MG63 (cell line): ENCODE measurements around the gene PAPPA2. TPM values are rescaled to one million over a fixed set of nuclear protein-coding genes. Genes with fewer than 3 reads are reported as not detected.
A peak's percentile ranks its signal among the peaks of the same experiment; 100 is the strongest.

Source experiments
- DNase-seq: peaks from one replicate; pipeline ENCODE4 v3.0.0-alpha.2; 2020
- H3K27me3 ChIP-seq: fragments of 250-450 bp; sonication (Bioruptor Pico); 2 replicates; pipeline ENCODE4 v1.5.1; 2020; ENCODE audit warnings: mild to moderate bottlenecking, moderate library complexity
- H3K36me3 ChIP-seq: fragments of 250-450 bp; sonication (Bioruptor Pico); 2 replicates; pipeline ENCODE4 v1.5.1; 2020; ENCODE audit warnings: mild to moderate bottlenecking, moderate library complexity
- H3K4me3 ChIP-seq: fragments of 250-450 bp; sonication (Bioruptor Pico); 2 replicates; pipeline ENCODE4 v1.5.1; 2020; ENCODE audit warnings: mild to moderate bottlenecking, moderate library complexity
- H3K9me3 ChIP-seq: fragments of 250-450 bp; sonication (Bioruptor Pico); 2 replicates; pipeline ENCODE4 v1.5.1; 2020; ENCODE audit warnings: mild to moderate bottlenecking, moderate library complexity
- total RNA-seq: library from RNA; depleted of rRNA; stranded (reverse); fragments of >200 nt; shearing (Covaris generic); gene quantifications from 2 replicates; pipeline ENCODE4 v1.2.3, GENCODE V29; 2014; ENCODE audit warnings: low replicate concordance

Gene PAPPA2
- total RNA-seq, 1 experiment from 2014 or later, result 0.53 TPM

DNA sequence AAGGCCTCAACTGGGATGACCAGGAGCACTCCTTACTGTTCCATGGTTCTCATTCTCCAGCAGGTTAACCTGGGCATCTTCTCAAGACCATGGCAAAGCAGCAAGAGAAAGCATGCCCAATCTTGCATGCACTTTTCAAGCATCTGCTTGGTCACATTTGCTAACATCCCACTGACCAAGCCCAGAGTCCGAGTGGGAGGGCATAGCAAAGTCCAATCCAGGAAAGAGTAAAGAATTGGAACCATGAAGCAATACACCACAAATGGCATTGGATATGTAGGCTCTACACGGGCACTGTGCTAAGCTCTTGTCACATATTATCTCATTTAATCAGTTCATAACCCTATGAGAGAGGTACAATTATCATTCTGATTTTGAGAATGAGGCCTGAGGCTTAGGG lies 73.6 kb downstream of the PAPPA2 start:
- Histone ChIP-seq H3K36me3 (no peaks in the 10 kb centered on the region), H3K27me3 (peaks cover 2% of the 10 kb centered on the region; the same call in 1 of the 2 replicates), H3K4me3 (no peak overlapping the region), H3K9me3 (no peaks in the 10 kb centered on the region)
- DNase-seq, result no peak

- Histone ChIP-seq H3K27me3 (no peaks in the 10 kb centered on the region; the same call in 1 of the 2 replicates), H3K36me3 (no peaks in the 10 kb centered on the region), H3K4me3 (no peak overlapping the region), H3K9me3 (no peaks in the 10 kb centered on the region)
- DNase-seq, result no peak
These were observed 76.0 kb downstream of the PAPPA2 start for GRCh38 chr1:176539018-176539417.

DNA sequence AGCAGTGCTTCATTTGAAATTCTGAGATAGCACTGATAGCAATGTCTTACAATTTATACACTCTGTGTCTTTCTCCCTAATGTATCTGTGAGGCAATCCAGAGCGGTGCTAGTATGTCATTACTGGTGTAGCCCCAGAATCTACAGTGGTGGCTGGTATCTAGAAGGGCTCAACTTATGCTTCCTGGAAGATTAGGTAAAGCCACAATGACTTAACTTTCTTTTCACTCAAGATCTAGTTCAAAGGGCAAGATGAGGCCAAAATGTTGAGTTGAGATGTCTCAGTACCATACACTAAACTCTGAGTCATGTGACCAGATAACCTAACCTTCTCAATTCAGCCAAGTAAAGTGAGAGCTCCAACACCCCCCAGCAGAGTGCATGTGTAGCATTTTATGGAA lies 77.5 kb downstream of the PAPPA2 start:
- no peak overlapping the region for H3K4me3 ChIP-seq
- H3K27me3 ChIP-seq, result no peaks in the 10 kb centered on the region
- no peaks in the 10 kb centered on the region for H3K9me3 ChIP-seq
- H3K36me3 ChIP-seq, result no peaks in the 10 kb centered on the region
- no peak for DNase-seq

- Histone ChIP-seq H3K36me3 (no peaks in the 10 kb centered on the region), H3K9me3 (no peaks in the 10 kb centered on the region), H3K27me3 (no peaks in the 10 kb centered on the region), H3K4me3 (no peak overlapping the region)
- no peak for DNase-seq
These were observed 78.7 kb downstream of the PAPPA2 start for GRCh38 chr1:176541663-176542062.

GRCh38 chr1:176542352-176542751 lies 79.4 kb downstream of the PAPPA2 start:
- Histone ChIP-seq H3K9me3 (no peaks in the 10 kb centered on the region), H3K27me3 (no peaks in the 10 kb centered on the region), H3K36me3 (no peaks in the 10 kb centered on the region), H3K4me3 (no peak overlapping the region)
- no peak for DNase-seq

DNA sequence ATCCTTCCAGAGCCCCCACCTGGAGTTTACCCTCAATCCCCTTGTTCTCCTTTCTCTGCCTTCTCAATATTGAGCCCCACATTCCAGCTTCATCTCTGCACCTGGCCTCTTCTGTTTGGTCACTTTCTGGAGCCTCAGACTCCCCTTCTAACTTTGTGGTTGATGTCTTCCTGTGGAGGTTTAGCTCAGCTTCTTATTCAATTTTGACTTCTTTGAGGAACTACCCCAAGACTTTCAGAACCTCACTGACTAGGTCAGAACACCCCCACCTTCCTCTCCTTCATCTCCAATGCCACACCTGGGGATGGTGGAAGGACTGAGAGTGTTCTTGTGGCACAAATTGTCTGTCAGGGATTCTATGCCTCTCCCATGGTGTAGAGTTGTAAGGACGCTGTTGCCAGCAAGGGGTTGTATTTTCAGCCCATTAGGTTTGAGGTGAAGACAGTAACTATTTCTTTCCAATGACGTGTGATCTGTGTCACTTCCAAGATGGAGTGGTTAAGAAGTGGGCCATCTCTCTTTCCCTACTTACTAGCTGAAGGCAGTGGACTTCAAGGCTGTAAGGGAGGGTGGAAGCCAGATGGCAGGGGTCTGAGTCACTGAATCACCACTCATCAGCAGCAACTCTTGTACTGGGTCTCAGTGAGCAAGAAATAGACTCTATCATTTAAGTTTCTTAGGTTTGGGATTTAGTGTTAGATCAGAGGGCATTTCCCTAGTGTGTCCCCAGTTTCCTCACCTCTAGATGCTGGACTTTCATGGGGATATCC lies 80.6 kb downstream of the PAPPA2 start:
- Histone ChIP-seq H3K27me3 (no peaks in the 10 kb centered on the region; the same call in 1 of the 2 replicates), H3K4me3 (no peak overlapping the region), H3K36me3 (no peaks in the 10 kb centered on the region), H3K9me3 (no peaks in the 10 kb centered on the region)
- no peak for DNase-seq

DNA sequence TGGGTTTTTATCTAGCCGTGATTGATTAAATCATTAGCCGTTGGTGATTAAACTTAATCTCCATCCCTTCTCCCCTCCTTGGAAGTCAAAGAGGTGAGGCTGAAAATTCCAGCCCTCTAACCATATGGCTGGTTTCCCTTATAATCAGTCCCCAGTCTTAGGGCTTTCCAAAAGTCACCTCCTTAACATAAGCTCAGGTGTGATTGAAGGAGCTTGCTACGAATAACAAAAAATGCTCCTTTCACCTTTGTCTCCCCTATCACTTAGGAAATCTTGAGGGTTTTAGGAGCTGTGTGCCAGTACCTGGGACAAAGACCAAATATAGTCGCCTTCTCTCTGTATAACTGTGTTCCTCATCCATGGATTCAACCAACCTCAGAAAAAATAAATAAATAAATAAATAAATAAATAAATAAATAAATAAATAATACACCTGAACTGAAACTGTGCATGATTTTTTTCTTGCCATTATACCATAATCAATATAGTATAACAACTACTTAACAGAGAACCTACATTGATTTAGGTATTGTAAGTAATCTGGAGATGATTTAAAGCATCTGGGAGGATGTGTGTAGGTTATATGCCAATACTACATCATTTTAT lies 82.2 kb downstream of the PAPPA2 start:
- DNase-seq, result no peak

DNA sequence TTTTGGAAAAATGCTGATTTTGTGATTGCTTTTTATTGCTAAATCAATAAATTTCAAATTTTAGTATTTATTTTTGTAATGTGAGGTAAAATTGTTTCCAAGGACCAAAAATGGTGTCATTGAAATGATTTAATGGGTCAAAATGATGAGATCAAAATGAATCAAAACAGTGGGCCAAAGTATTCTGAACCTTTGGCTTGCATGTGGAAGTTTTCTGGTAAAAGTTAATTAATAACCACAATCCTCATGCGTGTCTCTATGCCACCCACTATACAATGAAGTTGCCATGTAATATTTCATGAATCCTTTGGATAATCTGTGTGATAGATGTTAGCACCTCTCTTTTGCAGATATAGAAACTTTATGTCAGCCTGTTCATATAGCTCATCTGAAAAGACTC lies 83.8 kb downstream of the PAPPA2 start:
- Histone ChIP-seq H3K36me3 (no peaks in the 10 kb centered on the region), H3K4me3 (no peak overlapping the region), H3K27me3 (peaks cover 7% of the 10 kb centered on the region; the same call in 1 of the 2 replicates), H3K9me3 (no peaks in the 10 kb centered on the region)
- DNase-seq, result no peak

More for the DNA sequence above, 82.2 kb downstream of the PAPPA2 start:
- H3K4me3 ChIP-seq, result no peak overlapping the region
- H3K36me3 ChIP-seq, result no peaks in the 10 kb centered on the region
- no peaks in the 10 kb centered on the region; the same call in 1 of the 2 replicates for H3K27me3 ChIP-seq
- H3K9me3 ChIP-seq, result no peaks in the 10 kb centered on the region

- peaks cover 14% of the 10 kb centered on the region; the same call in 1 of the 2 replicates for H3K27me3 ChIP-seq
- H3K4me3 ChIP-seq, result no peak overlapping the region
- no peaks in the 10 kb centered on the region for H3K36me3 ChIP-seq
- H3K9me3 ChIP-seq, result no peaks in the 10 kb centered on the region
- DNase-seq, result no peak
These were observed 88.2 kb downstream of the PAPPA2 start for GRCh38 chr1:176551146-176551545.

- Histone ChIP-seq H3K4me3 (no peak overlapping the region), H3K36me3 (no peaks in the 10 kb centered on the region), H3K27me3 (peaks cover 14% of the 10 kb centered on the region; the same call in 1 of the 2 replicates), H3K9me3 (no peaks in the 10 kb centered on the region)
- DNase-seq, result no peak
These were observed 89.4 kb downstream of the PAPPA2 start for GRCh38 chr1:176552217-176552991.

DNA sequence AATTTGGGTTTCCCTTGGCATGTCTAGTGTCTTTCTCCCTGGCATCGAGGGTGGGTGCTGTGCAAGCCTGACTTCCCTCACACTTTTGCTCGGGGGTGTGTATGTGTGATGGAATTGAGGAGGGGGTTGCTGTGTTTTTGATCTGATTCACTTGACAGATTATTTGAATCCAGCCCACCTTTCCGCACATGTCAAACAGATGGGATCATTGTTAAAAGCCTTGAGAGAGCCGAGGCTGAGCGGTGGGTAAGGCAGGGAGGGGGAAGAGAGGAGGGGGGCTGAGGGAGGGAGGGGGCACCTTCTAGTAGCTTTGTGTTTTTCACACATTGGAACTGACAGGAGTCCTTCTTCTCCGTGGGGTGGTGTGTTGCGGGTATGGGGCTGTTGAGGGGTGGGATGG lies 90.0 kb downstream of the PAPPA2 start:
- no peaks in the 10 kb centered on the region for H3K9me3 ChIP-seq
- DNase-seq, result no peak
- H3K27me3 ChIP-seq, result peaks cover 14% of the 10 kb centered on the region; the same call in 1 of the 2 replicates
- H3K4me3 ChIP-seq, result no peak overlapping the region
- H3K36me3 ChIP-seq, result no peaks in the 10 kb centered on the region

- H3K4me3 ChIP-seq, result no peak overlapping the region
These were observed 93.3 kb downstream of the PAPPA2 start for GRCh38 chr1:176556288-176556687.

DNA sequence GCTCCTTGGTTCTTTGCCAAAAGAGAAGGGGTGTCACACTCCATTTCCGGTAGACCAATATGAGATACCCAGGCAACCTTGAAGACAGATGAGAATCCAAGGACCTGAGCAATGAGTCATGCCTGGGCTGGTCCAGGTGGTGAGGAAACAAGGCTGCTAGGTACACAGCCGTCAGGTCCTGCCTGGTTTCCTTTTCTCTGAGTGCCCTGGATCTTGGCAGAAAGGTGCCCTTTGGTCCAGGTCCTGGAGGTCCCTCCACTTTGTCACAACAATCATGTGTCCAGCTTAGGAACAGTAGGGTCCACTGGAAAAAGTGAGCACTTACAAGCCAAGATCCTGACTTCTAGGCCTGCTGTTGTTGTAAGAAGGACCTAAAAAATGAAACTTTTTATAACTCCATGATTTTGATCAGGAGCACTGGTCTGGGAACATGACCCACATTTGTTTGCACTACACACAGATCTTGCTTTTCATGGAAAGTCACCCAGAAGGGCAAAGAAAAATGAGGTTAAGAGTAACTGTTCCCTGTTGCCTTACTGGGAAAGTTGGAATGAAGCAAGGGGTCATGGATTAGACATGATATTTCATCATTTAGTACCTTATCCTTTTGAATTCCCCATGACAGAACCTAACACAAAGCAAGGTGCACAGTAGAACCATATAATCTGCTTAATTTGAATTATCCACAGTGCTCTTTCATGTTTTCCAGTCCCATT lies 94.7 kb downstream of the PAPPA2 start:
- Histone ChIP-seq H3K4me3 (no peak overlapping the region), H3K36me3 (no peaks in the 10 kb centered on the region), H3K27me3 (peaks cover 5% of the 10 kb centered on the region; the same call in 1 of the 2 replicates), H3K9me3 (no peaks in the 10 kb centered on the region)
- no peak for DNase-seq

More at GRCh38 chr1:176556288-176556687, 93.3 kb downstream of the PAPPA2 start:
- Histone ChIP-seq H3K36me3 (no peaks in the 10 kb centered on the region), H3K9me3 (no peaks in the 10 kb centered on the region), H3K27me3 (peaks cover 9% of the 10 kb centered on the region; the same call in 1 of the 2 replicates)
- DNase-seq, result no peak

DNA sequence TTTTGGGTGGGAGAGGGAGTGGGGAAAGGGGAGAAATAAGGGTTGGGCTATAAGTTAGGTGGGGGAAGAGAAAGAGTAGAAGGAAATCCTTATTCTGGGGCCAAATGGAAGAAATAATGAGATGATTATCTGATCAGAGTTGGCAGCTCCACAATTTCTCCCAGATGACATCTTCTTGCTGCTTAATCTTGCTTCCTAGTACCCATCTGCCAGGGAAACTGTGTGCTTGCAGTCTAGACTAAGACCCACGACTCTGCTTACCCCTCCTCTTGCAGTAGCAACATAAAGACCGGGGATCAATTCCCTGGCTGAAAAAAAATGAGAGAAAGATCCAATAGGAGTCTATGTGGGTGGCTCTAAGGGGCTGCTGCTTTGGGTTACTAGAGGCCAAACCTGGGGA lies 95.6 kb downstream of the PAPPA2 start:
- DNase-seq, result no peak
- H3K9me3 ChIP-seq, result no peaks in the 10 kb centered on the region
- H3K27me3 ChIP-seq, result peaks cover 5% of the 10 kb centered on the region; the same call in 1 of the 2 replicates

GRCh38 chr1:176559474-176559873 lies 96.5 kb downstream of the PAPPA2 start:
- Histone ChIP-seq H3K36me3 (no peaks in the 10 kb centered on the region), H3K9me3 (no peaks in the 10 kb centered on the region), H3K27me3 (peaks cover 5% of the 10 kb centered on the region; the same call in 1 of the 2 replicates), H3K4me3 (no peak overlapping the region)
- DNase-seq, result no peak

More for the DNA sequence above, 95.6 kb downstream of the PAPPA2 start:
- no peak overlapping the region for H3K4me3 ChIP-seq
- no peaks in the 10 kb centered on the region for H3K36me3 ChIP-seq

- Histone ChIP-seq H3K27me3 (peaks cover 2% of the 10 kb centered on the region; the same call in 1 of the 2 replicates), H3K36me3 (no peaks in the 10 kb centered on the region), H3K9me3 (no peaks in the 10 kb centered on the region), H3K4me3 (no peak overlapping the region)
- DNase-seq, result peak; percentile 37
These were observed 96.9 kb downstream of the PAPPA2 start for GRCh38 chr1:176559878-176560277.
